ENCODE results near the gene GSK3B. TPM values are rescaled to one million over a fixed set of nuclear protein-coding genes. Genes with fewer than 3 reads are reported as not detected.
A peak's percentile ranks its signal among the peaks of the same experiment; 100 is the strongest.
"Not testable (repeated sequence)": the region's sequence is repeated elsewhere in the genome, so short reads cannot be mapped to it uniquely, and the experiment has no call there.

GSK3B gene
- total RNA-seq, 6 donors from 2014 or later = 41.4 to 84.9 (median 48.0) TPM

DNA sequence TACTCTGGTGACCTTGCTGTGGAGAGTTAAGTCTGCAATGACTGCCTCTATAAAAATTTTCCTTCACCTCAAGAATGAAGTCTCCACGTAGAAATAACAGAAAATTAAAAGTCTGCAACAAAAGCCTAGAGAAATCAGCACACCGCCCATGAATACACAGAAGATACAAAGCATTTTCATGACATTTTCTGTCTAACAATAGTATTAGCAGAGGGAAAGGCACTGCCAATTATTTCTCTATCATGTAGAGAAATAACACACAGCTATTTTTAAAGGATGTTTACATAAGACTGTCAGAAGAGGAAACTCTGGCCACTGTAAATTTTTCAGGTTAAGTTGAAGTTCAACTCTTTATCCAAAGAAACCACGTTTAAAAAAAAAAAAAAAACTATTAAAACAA lies 80.8 kb downstream of the GSK3B start:
- no peak for DNase-seq
- Histone ChIP-seq H3K9me3 (no peaks in the 10 kb centered on the region), H3K27me3 (no peaks in the 10 kb centered on the region), H3K4me3 (no peak overlapping the region), H3K27ac (no peak overlapping the region), H3K36me3 (no peaks in the 10 kb centered on the region), H3K4me1 (peaks cover 15 to 55% (median 25%) of the 10 kb centered on the region in 4 donors)
- TF ChIP-seq EP300 (IDR thresholded peaks at IDR 0.05) = no peak
- TF ChIP-seq, protein P1, sequence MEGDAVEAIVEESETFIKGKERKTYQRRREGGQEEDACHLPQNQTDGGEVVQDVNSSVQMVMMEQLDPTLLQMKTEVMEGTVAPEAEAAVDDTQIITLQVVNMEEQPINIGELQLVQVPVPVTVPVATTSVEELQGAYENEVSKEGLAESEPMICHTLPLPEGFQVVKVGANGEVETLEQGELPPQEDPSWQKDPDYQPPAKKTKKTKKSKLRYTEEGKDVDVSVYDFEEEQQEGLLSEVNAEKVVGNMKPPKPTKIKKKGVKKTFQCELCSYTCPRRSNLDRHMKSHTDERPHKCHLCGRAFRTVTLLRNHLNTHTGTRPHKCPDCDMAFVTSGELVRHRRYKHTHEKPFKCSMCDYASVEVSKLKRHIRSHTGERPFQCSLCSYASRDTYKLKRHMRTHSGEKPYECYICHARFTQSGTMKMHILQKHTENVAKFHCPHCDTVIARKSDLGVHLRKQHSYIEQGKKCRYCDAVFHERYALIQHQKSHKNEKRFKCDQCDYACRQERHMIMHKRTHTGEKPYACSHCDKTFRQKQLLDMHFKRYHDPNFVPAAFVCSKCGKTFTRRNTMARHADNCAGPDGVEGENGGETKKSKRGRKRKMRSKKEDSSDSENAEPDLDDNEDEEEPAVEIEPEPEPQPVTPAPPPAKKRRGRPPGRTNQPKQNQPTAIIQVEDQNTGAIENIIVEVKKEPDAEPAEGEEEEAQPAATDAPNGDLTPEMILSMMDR (IDR thresholded peaks at IDR 0.05) = no peak
- no peak for TF ChIP-seq POLR2A (IDR thresholded peaks at IDR 0.05)
- TF ChIP-seq POLR2AphosphoS5 (IDR thresholded peaks at IDR 0.05) = no peak
- 24 to 28% methylated on average over 3 of the region's 3 CpGs for WGBS, 2 donors
- no peak for ATAC-seq (ENCODE audit: low FRiP score in 2 of 2)

DNA sequence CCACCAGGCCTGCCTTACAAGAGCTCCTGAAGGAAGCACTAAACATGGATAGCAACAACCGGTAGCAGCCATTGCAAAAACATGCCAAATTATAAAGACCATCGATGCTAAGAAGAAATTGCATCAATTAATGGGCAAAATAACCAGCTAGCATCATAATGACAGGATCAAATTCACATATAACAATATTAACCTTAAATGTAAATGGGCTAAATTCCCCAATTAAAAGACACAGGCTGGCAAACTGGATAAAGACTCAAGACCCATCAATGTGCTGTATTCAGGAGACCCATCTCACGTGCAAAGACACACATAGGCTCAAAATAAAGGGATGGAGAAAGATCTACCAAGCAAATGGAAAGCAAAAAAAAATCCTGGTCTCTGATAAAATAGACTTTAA lies 88.5 kb downstream of the GSK3B start:
- DNase-seq; H3K27me3 ChIP-seq; ATAC-seq (ENCODE audit: low FRiP score in 2 of 2); H3K9me3 ChIP-seq; H3K27ac ChIP-seq; H3K4me1 ChIP-seq; H3K36me3 ChIP-seq; H3K4me3 ChIP-seq: not testable (repeated sequence)
- whole genome bisulfite sequencing, 2 donors = 98 to 99% methylated on average over 3 of the region's 3 CpGs

DNA sequence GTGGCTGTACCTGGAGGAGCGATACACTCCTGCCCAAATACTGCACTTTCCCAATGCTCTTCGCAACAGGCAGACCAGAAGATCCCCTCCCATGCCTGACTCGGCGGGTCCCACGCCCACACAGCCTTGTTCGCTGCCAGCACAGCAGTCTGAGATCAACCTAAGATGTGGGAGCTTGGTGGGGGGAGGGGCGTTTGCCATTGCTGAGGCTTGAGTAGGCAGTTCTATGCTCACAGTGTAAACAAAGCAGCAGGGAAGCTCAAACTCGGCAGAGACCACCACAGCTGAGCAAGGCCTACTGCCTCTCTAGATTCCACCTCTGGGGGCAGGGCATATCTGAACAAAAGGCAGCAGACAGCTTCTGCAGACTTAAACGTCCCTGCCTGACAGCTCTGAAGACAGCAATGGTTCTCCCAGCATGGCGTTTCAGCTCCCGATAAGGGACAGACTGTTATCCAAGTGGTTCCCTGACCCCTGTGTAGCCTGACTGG lies 90.2 kb downstream of the GSK3B start:
- ATAC-seq (ENCODE audit: low FRiP score in 2 of 2); H3K4me3 ChIP-seq; H3K36me3 ChIP-seq; H3K27ac ChIP-seq; H3K4me1 ChIP-seq; H3K27me3 ChIP-seq; H3K9me3 ChIP-seq: not testable (repeated sequence)
- DNase-seq = peak in 1 of 2 donors; percentile 46
- 76 to 100% methylated on average over 6 to 11 of the region's 11 CpGs for WGBS, 2 donors

DNA sequence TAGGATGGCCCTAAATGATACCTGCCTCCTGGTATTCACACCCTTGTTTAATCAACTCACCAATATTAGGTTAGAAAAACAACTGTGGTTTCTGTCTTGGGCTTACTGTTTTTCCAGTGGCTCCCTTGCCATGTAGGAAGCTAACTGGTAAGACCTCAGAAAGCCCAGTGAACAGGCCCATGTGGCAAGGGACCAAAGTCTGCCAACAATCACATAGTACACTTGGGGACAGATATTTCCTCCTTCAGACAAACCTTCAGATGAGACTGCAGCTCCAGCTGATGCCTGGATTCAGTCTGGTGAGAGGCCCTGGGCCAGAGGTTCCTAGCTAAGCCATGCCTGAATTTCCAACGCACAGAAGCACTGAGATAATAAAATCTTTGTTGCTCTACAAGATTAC lies 96.1 kb downstream of the GSK3B start:
- Histone ChIP-seq H3K4me3 (no peak overlapping the region), H3K9me3 (no peaks in the 10 kb centered on the region), H3K36me3 (peaks cover 0 to 9% (median 0%) of the 10 kb centered on the region in 4 donors), H3K4me1 (peaks cover 0 to 9% (median 3%) of the 10 kb centered on the region in 4 donors), H3K27me3 (no peaks in the 10 kb centered on the region), H3K27ac (no peak overlapping the region)
- 100% methylated on average over 1 of the region's 1 CpG for WGBS, 2 donors
- DNase-seq = no peak
- no peak for TF ChIP-seq POLR2A (IDR thresholded peaks at IDR 0.05)
- TF ChIP-seq EP300 (IDR thresholded peaks at IDR 0.05) = no peak
- TF ChIP-seq, protein P1 (IDR thresholded peaks at IDR 0.05) = no peak
- TF ChIP-seq POLR2AphosphoS5 (IDR thresholded peaks at IDR 0.05) = no peak
- ATAC-seq (ENCODE audit: low FRiP score in 2 of 2) = no peak

DNA sequence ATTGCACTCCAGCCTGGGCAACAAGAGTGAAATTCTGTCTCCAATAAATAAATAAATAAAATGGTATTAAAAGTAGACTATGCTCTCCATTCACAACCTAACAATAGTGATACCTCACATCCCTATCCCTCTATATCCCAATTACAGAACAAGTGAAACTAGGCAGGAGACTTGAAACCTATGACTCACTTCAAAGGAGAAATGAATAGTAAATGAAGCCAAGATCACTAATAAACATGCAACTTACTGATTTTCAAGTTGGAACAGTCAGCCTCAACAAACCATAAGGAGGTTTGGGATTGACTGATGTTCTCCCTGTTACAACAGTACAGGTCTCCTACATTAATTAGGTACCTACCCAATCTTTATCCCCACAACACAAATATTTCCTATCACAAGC lies 103.4 kb downstream of the GSK3B start:
- Histone ChIP-seq H3K27me3 (no peaks in the 10 kb centered on the region), H3K4me3 (no peak overlapping the region), H3K9me3 (peaks cover 0 to under 1% (median 0%) of the 10 kb centered on the region in 4 donors), H3K36me3 (no peaks in the 10 kb centered on the region), H3K4me1 (peaks cover 0 to 16% (median 6%) of the 10 kb centered on the region in 4 donors), H3K27ac (no peak overlapping the region)
- DNase-seq (no peak), ATAC-seq (ENCODE audit: low FRiP score in 2 of 2) (no peak)
- no peak for TF ChIP-seq EP300 (IDR thresholded peaks at IDR 0.05)
- TF ChIP-seq, protein P1 (IDR thresholded peaks at IDR 0.05) = no peak
- no peak for TF ChIP-seq POLR2AphosphoS5 (IDR thresholded peaks at IDR 0.05)
- no peak for TF ChIP-seq POLR2A (IDR thresholded peaks at IDR 0.05)

DNA sequence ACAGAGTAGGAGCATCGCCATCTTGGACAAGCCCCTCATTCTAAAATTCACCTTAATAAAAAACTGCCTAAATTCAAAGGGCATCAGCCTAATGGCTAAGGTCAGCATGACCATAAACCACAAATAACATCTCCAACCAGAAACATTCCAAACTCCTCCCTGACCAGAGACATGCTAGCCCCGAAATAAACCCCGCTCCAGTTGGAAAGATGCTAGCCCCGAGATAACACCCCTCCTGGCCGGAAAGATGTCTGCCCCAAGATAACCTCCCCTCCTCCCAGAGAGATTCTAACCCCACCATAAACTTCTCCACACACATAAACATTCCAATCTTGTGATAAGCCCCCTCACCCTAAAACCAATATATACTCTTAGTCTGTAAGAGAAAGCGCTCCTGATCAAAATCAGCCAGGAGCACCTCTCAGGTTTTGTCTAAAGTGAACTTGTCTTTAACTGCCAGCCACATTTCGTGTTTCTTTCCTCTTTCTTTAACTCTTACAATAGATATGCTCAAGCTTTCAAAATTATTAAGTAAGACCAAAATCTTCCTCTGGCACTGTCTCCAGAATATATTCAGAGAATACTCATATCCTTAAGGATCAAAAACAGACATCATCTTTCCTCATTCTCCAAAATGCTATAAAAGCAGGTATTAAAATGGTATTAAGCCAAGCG lies 104.1 kb downstream of the GSK3B start:
- Histone ChIP-seq H3K4me3 (no peak overlapping the region), H3K4me1 (peaks cover 0 to 16% (median 6%) of the 10 kb centered on the region in 4 donors), H3K9me3 (peaks cover 0 to 7% (median under 1%) of the 10 kb centered on the region in 4 donors), H3K36me3 (no peaks in the 10 kb centered on the region), H3K27me3 (no peaks in the 10 kb centered on the region), H3K27ac (no peak overlapping the region)
- DNase-seq (no peak), ATAC-seq (ENCODE audit: low FRiP score in 2 of 2) (no peak)
- no peak for TF ChIP-seq POLR2A (IDR thresholded peaks at IDR 0.05)
- TF ChIP-seq POLR2AphosphoS5 (IDR thresholded peaks at IDR 0.05) = no peak
- TF ChIP-seq, protein P1 (IDR thresholded peaks at IDR 0.05) = no peak
- TF ChIP-seq EP300 (IDR thresholded peaks at IDR 0.05) = no peak
- WGBS, 2 donors = 89 to 95% methylated on average over 8 of the region's 8 CpGs

DNA sequence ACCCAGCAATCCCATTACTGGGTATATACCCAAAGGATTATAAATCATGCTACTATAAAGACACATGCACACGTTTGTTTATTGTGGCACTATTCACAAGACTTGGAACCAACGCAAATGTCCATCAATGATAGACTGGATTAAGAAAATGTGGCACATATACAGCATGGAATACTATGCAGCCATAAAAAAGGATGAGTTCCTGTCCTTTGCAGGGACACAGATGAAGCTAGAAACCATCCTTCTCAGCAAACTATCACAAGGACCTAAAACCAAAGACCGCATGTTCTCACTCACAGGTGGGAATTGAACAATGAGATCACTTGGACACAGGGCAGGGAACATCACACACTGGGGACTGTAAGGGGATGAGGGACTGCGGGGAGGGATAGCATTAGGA lies 107.4 kb downstream of the GSK3B start:
- not testable (repeated sequence) for ATAC-seq (ENCODE audit: low FRiP score in 2 of 2)

More for the DNA sequence above, 107.4 kb downstream of the GSK3B start:
- H3K4me1 ChIP-seq, H3K4me3 ChIP-seq, H3K27me3 ChIP-seq, H3K36me3 ChIP-seq, DNase-seq, H3K27ac ChIP-seq: not testable (repeated sequence)
- WGBS, 2 donors = 93 to 98% methylated on average over 4 of the region's 4 CpGs
- H3K9me3 ChIP-seq = peaks cover 0 to 13% (median 7%) of the 10 kb centered on the region in 4 donors

All from upper lobe of left lung (tissue), 6 donors.